Measurements from ENCODE around the gene CCDC40.

Gene CCDC40

GRCh38 chr17:80053102-80053501, 16.7 kb downstream of the CCDC40 start:
- no peak for DNase-seq

- no peak for DNase-seq
Measured at GRCh38 chr17:80055597-80055996, 19.2 kb downstream of the CCDC40 start.

- DNase-seq: no peak
Measured at GRCh38 chr17:80058311-80058955, 22.0 kb downstream of the CCDC40 start.

GRCh38 chr17:80060644-80061043, 24.2 kb downstream of the CCDC40 start:
- no peak for DNase-seq

- DNase-seq: no peak
Measured at GRCh38 chr17:80061421-80061820, 25.0 kb downstream of the CCDC40 start.

- no peak for DNase-seq
Measured at GRCh38 chr17:80063830-80064585, 27.6 kb downstream of the CCDC40 start.

GRCh38 chr17:80064696-80065095, 28.3 kb downstream of the CCDC40 start:
- DNase-seq: no peak

- DNase-seq: no peak
Measured at GRCh38 chr17:80065478-80066170, 29.2 kb downstream of the CCDC40 start.

GRCh38 chr17:80067393-80067986, 31.0 kb downstream of the CCDC40 start:
- no peak for DNase-seq

- no peak for DNase-seq
Measured at GRCh38 chr17:80068301-80069222, 32.1 kb downstream of the CCDC40 start.

GRCh38 chr17:80070375-80071115, 34.1 kb downstream of the CCDC40 start:
- DNase-seq: no peak

GRCh38 chr17:80071116-80071841, 34.8 kb downstream of the CCDC40 start:
- DNase-seq: no peak

GRCh38 chr17:80072410-80072809, 36.0 kb downstream of the CCDC40 start:
- no peak for DNase-seq

GRCh38 chr17:80080081-80080480, 43.6 kb downstream of the CCDC40 start:
- no peak for DNase-seq

GRCh38 chr17:80081596-80081995, 45.2 kb downstream of the CCDC40 start:
- DNase-seq: no peak

- DNase-seq: peak; percentile 66
Measured at GRCh38 chr17:80082403-80083135, 46.1 kb downstream of the CCDC40 start.

- no peak for DNase-seq
Measured at GRCh38 chr17:80083136-80083661, 46.8 kb downstream of the CCDC40 start.

GRCh38 chr17:80084773-80085172, 48.3 kb downstream of the CCDC40 start:
- no peak for DNase-seq

GRCh38 chr17:80086081-80086480, 49.6 kb downstream of the CCDC40 start:
- no peak for DNase-seq

- no peak for DNase-seq
Measured at GRCh38 chr17:80086616-80087015, 50.2 kb downstream of the CCDC40 start.

Measured in CD4-positive, alpha-beta T cell treated with Interleukin-21 for 1 hour (primary cell).